ENCODE data around the gene GRPEL1.

GRPEL1 gene

DNA sequence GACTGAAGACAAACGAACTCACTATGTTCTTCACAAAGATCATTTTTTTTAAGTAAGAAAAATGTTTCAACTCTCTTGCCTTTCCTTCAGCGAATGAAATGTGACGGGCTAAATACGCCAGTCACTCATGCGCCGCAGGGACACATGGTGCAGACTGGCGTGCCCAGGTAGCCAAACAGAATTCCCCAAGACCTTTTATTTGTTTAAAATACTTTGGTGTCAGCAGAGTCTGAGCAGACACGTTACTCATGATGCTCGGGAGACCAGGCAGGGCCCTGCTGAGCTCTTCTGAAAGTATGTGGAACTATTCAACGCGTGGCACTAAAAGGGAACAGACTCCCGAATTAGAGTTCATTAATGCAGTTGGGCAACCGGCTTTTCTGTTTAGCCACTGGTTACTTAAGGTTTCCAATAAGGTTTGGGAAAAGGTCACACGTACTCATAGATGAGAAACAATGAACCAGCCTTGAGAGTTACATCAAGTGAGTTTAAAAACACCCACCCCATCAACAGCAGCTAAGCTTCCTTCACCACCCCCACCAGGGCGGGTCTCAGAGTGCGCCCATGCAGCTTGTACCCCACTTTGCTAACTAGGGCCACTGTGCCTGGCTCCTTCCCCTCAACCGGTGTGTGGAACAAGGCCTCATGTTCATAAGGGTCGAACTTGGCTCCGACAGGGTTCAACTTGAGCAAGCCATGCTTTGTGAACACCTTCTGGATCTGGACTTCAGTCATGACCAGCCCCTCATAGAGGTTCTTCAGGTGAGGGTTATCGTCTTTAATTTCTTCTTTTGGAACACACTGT lies 7.3 kb downstream of the GRPEL1 start:
- Histone ChIP-seq H3K4me3 (ENCODE audit: low read length) (no peak overlapping the region), H3K9me3 (ENCODE audit: control insufficient read depth, low read depth, low read length) (no peaks in the 10 kb centered on the region), H3K27me3 (ENCODE audit: control insufficient read depth, insufficient read depth, low read length) (no peaks in the 10 kb centered on the region), H3K9ac (ENCODE audit: low read length) (no peak overlapping the region), H3K4me1 (ENCODE audit: control insufficient read depth, low read depth, low read length) (no peaks in the 10 kb centered on the region), H3K36me3 (ENCODE audit: control insufficient read depth, low read depth, low read length) (peaks cover 57% of the 10 kb centered on the region), H3K27ac (ENCODE audit: low read length) (no peak overlapping the region)

DNA sequence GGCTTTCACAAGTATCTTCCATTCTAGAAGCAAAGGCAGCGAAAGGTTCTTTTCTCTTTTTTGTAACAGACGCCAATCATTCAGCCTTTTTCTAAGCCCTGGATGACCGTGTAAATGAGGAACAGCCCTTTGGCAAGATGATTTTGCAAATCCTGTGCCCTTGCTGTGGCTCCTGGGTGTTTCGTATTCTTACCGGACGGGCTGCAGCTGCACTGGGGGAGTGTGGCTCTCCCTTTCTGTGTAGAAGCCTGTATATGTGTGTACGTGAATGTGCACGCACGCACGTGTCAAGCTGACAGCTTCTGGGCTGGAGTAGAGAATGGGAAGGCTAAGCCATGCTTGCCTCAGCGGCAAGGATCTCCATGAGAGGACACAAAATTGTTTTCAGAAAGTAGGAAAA lies 8.2 kb downstream of the GRPEL1 start:
- H3K27ac ChIP-seq (ENCODE audit: low read length): no peak overlapping the region
- no peak overlapping the region for H3K9ac ChIP-seq (ENCODE audit: low read length)
- no peaks in the 10 kb centered on the region for H3K4me1 ChIP-seq (ENCODE audit: control insufficient read depth, low read depth, low read length)
- peaks cover 53% of the 10 kb centered on the region for H3K36me3 ChIP-seq (ENCODE audit: control insufficient read depth, low read depth, low read length)
- no peak overlapping the region for H3K4me3 ChIP-seq (ENCODE audit: low read length)
- H3K9me3 ChIP-seq (ENCODE audit: control insufficient read depth, low read depth, low read length): no peaks in the 10 kb centered on the region
- H3K27me3 ChIP-seq (ENCODE audit: control insufficient read depth, insufficient read depth, low read length): no peaks in the 10 kb centered on the region

DNA sequence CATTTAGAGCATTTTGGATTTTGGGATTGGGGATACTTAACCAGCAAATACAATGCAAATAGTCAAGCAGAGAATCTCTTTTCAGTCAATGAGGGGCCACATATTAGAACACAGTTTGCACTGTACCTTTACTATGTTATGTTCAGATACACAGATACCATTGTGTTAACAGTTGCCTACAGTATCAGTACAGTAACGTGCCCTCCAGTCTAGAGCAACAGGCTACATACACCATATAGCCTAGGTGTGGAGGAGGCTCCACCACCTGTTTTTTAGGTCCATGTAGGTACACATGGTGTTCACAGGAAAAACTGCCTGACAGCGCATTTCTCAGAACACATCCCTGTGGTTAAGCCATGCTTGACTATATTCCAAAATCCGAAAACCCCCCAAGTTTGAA lies 9.1 kb downstream of the GRPEL1 start:
- Histone ChIP-seq H3K27ac (ENCODE audit: low read length) (no peak overlapping the region), H3K4me3 (ENCODE audit: low read length) (no peak overlapping the region), H3K36me3 (ENCODE audit: control insufficient read depth, low read depth, low read length) (peaks cover 48% of the 10 kb centered on the region), H3K9me3 (ENCODE audit: control insufficient read depth, low read depth, low read length) (no peaks in the 10 kb centered on the region), H3K27me3 (ENCODE audit: control insufficient read depth, insufficient read depth, low read length) (no peaks in the 10 kb centered on the region), H3K9ac (ENCODE audit: low read length) (no peak overlapping the region), H3K4me1 (ENCODE audit: control insufficient read depth, low read depth, low read length) (no peaks in the 10 kb centered on the region)

DNA sequence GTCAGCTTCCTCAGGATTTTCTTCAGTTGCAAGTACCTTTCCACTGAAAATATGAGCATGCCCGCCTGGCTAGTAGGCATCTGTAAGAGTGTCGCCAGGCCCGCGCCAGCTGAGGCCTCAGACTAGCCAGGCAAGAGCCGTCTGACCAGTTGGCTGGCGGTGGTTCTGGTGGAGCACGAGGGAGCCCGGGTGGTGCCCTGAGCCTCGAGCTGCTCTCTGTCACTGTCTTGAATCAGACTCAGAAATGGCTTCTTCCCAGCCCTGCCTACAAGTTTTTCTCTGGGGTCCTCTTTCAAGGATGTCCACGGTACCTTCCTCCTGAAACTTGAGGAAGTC lies 11.9 kb downstream of the GRPEL1 start:
- Histone ChIP-seq H3K4me3 (ENCODE audit: low read length) (no peak overlapping the region), H3K4me1 (ENCODE audit: control insufficient read depth, low read depth, low read length) (no peaks in the 10 kb centered on the region), H3K9ac (ENCODE audit: low read length) (no peak overlapping the region), H3K36me3 (ENCODE audit: control insufficient read depth, low read depth, low read length) (peaks cover 24% of the 10 kb centered on the region), H3K9me3 (ENCODE audit: control insufficient read depth, low read depth, low read length) (no peaks in the 10 kb centered on the region), H3K27ac (ENCODE audit: low read length) (no peak overlapping the region), H3K27me3 (ENCODE audit: control insufficient read depth, insufficient read depth, low read length) (no peaks in the 10 kb centered on the region)

DNA sequence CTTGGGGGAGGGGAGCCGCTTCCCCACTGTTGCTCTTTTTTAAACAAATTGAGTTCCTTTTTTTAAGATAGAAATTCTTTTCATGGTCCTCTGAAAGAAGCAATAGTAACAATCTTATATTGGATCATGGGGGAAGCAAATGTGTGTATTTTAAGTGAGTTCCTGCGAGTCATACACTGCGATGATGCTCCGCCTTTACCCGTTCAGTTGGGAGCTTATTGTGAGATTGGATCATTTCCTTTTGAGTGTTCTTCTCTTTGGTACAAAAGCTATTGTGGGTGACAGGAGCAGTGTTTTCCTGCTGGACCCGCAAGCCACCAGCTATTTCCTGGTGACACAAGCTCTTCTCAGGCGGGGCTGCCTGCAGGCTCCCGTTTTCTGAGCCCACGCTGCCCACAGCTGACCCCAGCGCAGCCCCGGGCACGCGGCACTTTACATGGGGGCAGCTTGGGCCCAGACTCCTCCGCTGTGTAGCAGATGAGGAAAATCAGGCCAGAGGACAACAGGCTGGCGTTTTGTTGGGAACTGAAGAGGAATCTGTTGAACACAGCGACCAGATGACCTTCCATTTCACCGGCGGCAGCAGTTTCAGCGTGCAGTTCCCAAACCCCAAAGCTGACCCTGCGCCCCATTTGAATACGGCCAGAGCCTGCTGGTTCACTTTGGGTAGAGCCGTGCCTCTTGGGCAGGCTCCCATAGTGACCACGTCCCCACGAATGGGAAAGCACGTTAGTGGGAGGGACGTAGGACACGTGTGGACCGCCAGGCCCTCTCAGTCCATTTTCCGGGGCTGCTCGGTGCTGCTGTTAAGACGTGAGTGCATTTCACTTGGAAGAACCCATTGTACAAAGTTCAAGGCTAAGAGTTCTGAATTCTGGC lies 12.5 kb downstream of the GRPEL1 start:
- Histone ChIP-seq H3K4me1 (ENCODE audit: control insufficient read depth, low read depth, low read length) (no peaks in the 10 kb centered on the region), H3K9ac (ENCODE audit: low read length) (no peak overlapping the region), H3K4me3 (ENCODE audit: low read length) (no peak overlapping the region), H3K9me3 (ENCODE audit: control insufficient read depth, low read depth, low read length) (no peaks in the 10 kb centered on the region), H3K27ac (ENCODE audit: low read length) (no peak overlapping the region), H3K27me3 (ENCODE audit: control insufficient read depth, insufficient read depth, low read length) (no peaks in the 10 kb centered on the region), H3K36me3 (ENCODE audit: control insufficient read depth, low read depth, low read length) (peaks cover 18% of the 10 kb centered on the region)

DNA sequence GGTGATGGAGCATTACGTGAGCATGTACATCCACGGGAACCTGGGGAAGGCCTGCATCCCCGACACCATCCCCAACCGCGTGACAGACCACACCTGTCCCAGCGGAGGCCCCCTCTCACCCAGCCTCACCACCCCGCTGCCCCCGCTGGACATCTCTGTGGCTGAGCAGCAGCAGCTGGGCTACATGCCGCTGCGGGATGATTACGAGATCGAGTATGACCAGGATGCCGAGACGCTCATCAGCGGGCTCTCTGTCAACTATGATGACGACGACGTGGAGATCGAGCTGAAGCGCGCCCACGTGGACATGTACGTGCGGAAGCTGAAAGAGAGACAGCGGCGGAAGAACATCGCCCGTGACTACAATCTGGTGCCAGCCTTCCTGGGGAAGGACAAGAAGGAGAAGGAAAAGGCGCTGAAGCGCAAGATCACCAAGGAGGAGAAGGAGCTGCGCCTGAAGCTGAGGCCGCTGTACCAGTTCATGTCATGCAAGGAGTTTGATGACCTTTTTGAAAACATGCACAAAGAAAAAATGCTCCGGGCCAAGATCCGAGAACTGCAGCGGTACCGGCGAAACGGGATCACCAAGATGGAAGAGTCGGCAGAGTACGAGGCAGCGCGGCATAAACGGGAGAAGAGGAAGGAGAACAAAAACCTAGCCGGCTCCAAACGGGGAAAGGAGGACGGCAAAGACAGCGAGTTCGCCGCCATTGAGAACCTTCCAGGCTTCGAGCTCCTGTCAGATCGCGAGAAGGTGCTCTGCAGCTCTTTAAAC lies 13.6 kb downstream of the GRPEL1 start:
- H3K36me3 ChIP-seq (ENCODE audit: control insufficient read depth, low read depth, low read length): peaks cover 11% of the 10 kb centered on the region
- no peaks in the 10 kb centered on the region for H3K27me3 ChIP-seq (ENCODE audit: control insufficient read depth, insufficient read depth, low read length)
- no peak overlapping the region for H3K9ac ChIP-seq (ENCODE audit: low read length)
- H3K27ac ChIP-seq (ENCODE audit: low read length): no peak overlapping the region
- no peaks in the 10 kb centered on the region for H3K4me1 ChIP-seq (ENCODE audit: control insufficient read depth, low read depth, low read length)
- no peak overlapping the region for H3K4me3 ChIP-seq (ENCODE audit: low read length)
- H3K9me3 ChIP-seq (ENCODE audit: control insufficient read depth, low read depth, low read length): no peaks in the 10 kb centered on the region

DNA sequence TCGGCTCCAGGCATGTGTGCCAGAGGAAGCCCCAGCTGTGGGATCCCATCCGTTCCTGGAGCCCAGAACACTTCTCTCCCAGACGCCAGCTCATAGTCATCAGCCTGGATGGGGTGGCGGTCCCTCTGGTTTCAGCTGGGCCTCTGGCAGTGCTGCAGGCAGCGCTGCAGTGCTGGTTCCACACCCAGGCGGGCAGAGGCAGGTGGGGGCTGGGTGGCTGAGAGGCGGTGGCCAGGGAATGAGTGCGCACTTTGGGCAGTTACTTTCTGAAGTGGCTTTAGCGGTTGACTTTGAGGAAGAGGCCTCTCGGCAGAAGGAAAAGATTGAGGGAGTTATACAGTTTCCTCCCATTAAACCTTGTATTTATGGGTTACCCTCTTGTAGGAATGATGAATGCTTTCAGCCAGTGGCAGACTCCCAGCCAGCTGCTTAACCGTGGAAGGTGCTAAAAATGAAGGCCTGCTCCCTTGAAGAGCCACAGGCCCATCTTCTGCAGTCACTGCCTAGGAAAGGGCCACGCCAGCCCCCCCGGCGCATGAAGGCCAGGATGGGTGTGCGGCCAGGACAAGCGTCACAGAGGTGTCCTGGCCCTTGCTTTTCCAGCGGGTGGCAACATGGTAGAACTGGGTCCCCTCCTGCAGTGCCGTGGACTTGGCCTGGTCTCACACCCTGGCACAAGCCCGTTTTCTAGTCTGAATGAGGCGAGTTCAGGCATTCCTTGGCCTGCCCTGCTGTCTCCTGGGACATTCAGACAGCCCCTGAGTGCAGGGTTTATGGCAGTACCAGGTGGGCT lies 14.7 kb downstream of the GRPEL1 start:
- no peak overlapping the region for H3K27ac ChIP-seq (ENCODE audit: low read length)
- H3K36me3 ChIP-seq (ENCODE audit: control insufficient read depth, low read depth, low read length): peaks cover 5% of the 10 kb centered on the region

DNA sequence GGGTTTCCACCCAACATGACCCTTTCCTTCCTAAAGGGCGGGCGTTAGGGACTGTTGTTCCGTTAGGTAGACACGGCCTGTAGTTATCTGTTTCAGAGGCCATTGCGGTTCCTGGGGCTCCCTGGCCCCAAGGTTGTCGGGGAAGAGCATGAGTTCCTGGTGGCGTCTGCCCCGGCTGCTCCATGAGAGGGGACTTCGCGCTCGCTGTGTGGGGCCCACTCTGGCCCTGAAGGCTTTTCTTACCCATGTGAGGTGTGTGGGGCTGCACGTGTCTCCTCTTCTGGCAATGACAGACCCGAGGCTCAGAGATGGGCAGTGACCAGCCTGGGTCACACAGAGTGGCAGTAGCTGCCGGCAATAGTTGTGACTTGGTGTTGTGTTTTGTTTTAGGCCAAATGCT lies 15.6 kb downstream of the GRPEL1 start:
- Histone ChIP-seq H3K4me1 (ENCODE audit: control insufficient read depth, low read depth, low read length) (no peaks in the 10 kb centered on the region), H3K9me3 (ENCODE audit: control insufficient read depth, low read depth, low read length) (no peaks in the 10 kb centered on the region), H3K36me3 (ENCODE audit: control insufficient read depth, low read depth, low read length) (peaks cover 5% of the 10 kb centered on the region), H3K4me3 (ENCODE audit: low read length) (no peak overlapping the region), H3K9ac (ENCODE audit: low read length) (no peak overlapping the region), H3K27ac (ENCODE audit: low read length) (no peak overlapping the region), H3K27me3 (ENCODE audit: control insufficient read depth, insufficient read depth, low read length) (no peaks in the 10 kb centered on the region)

More for the DNA sequence above, 14.7 kb downstream of the GRPEL1 start:
- Histone ChIP-seq H3K9me3 (ENCODE audit: control insufficient read depth, low read depth, low read length) (no peaks in the 10 kb centered on the region), H3K4me1 (ENCODE audit: control insufficient read depth, low read depth, low read length) (no peaks in the 10 kb centered on the region), H3K4me3 (ENCODE audit: low read length) (no peak overlapping the region), H3K27me3 (ENCODE audit: control insufficient read depth, insufficient read depth, low read length) (no peaks in the 10 kb centered on the region), H3K9ac (ENCODE audit: low read length) (no peak overlapping the region)

DNA sequence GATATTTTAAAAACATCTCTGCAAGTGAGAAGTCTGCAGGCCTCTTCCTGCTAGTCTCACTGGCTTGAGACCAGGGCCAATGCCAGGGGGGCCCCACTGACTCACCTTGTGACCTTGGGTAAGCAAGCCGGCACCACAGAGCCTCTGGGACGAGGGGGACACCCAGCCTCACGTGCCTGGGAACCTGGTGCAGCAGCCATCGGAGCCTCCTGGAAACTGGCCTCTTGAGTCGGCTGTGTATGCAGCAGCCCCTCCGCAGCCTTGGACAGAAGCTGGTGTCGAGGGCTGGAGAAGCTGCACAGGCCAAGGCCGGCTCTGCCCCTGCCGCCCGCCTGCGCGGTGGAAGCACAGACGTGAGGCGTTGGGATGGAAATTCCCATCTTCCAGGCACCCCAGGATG lies 16.0 kb downstream of the GRPEL1 start:
- no peaks in the 10 kb centered on the region for H3K27me3 ChIP-seq (ENCODE audit: control insufficient read depth, insufficient read depth, low read length)
- H3K36me3 ChIP-seq (ENCODE audit: control insufficient read depth, low read depth, low read length): peaks cover 5% of the 10 kb centered on the region
- no peaks in the 10 kb centered on the region for H3K4me1 ChIP-seq (ENCODE audit: control insufficient read depth, low read depth, low read length)
- no peak overlapping the region for H3K27ac ChIP-seq (ENCODE audit: low read length)
- no peak overlapping the region for H3K9ac ChIP-seq (ENCODE audit: low read length)
- no peak overlapping the region for H3K4me3 ChIP-seq (ENCODE audit: low read length)
- H3K9me3 ChIP-seq (ENCODE audit: control insufficient read depth, low read depth, low read length): no peaks in the 10 kb centered on the region

DNA sequence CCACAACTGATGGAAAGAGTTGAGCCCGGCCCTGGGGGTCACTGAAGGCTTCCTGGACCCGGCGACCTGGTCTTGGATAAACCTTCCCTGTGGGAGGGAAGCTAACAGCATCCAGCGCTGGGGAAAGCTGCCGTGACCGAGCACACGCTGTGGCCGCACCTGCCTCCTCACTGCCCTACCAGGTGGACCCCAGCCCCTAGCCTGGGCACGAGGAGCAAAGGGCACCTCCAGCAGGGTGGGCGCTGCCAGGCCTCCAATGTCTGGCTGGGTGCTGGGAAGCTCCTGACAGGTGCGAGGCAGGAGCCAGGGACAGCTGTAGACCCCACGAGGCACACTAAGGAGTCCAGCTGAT lies 16.7 kb downstream of the GRPEL1 start:
- Histone ChIP-seq H3K27ac (ENCODE audit: low read length) (no peak overlapping the region), H3K9me3 (ENCODE audit: control insufficient read depth, low read depth, low read length) (no peaks in the 10 kb centered on the region), H3K36me3 (ENCODE audit: control insufficient read depth, low read depth, low read length) (peaks cover under 1% of the 10 kb centered on the region)

More for the DNA sequence above, 16.7 kb downstream of the GRPEL1 start:
- Histone ChIP-seq H3K27me3 (ENCODE audit: control insufficient read depth, insufficient read depth, low read length) (no peaks in the 10 kb centered on the region), H3K4me3 (ENCODE audit: low read length) (no peak overlapping the region), H3K4me1 (ENCODE audit: control insufficient read depth, low read depth, low read length) (no peaks in the 10 kb centered on the region), H3K9ac (ENCODE audit: low read length) (no peak overlapping the region)

Data from iPS-18a (cell line).